PFSK-1 (cell line): ENCODE measurements around the gene PHF19.

Source experiments
- POLR2AphosphoS5 ChIP-seq: IDR thresholded peaks from 2 replicates; pipeline ENCODE4 v1.6.1; 2012; ENCODE audit warnings: low read depth, mild to moderate bottlenecking, control low read depth, low read length, moderate library complexity
- REST ChIP-seq, 2 experiments: IDR thresholded peaks; 2 replicates each; pipeline versions ENCODE4 v1.6.1 to v1.8.0; 2011 to 2012; ENCODE audit warnings: low read depth in 2 of 2, low read length in 2 of 2, control low read depth in 1 of 2, inconsistent platforms in 1 of 2, mild to moderate bottlenecking in 1 of 2, moderate library complexity in 1 of 2; ENCODE audit not compliant: insufficient read depth in 1 of 2
- SIN3A ChIP-seq: IDR thresholded peaks from 2 replicates; pipeline ENCODE4 v1.6.1; 2012; ENCODE audit warnings: mild to moderate bottlenecking, low read length, moderate library complexity, borderline replicate concordance; ENCODE audit not compliant: insufficient read depth
- TAF1 ChIP-seq: IDR thresholded peaks from 2 replicates; pipeline ENCODE4 v1.6.1; 2012; ENCODE audit warnings: low read length, control low read depth, borderline replicate concordance; ENCODE audit not compliant: insufficient read depth

DNA sequence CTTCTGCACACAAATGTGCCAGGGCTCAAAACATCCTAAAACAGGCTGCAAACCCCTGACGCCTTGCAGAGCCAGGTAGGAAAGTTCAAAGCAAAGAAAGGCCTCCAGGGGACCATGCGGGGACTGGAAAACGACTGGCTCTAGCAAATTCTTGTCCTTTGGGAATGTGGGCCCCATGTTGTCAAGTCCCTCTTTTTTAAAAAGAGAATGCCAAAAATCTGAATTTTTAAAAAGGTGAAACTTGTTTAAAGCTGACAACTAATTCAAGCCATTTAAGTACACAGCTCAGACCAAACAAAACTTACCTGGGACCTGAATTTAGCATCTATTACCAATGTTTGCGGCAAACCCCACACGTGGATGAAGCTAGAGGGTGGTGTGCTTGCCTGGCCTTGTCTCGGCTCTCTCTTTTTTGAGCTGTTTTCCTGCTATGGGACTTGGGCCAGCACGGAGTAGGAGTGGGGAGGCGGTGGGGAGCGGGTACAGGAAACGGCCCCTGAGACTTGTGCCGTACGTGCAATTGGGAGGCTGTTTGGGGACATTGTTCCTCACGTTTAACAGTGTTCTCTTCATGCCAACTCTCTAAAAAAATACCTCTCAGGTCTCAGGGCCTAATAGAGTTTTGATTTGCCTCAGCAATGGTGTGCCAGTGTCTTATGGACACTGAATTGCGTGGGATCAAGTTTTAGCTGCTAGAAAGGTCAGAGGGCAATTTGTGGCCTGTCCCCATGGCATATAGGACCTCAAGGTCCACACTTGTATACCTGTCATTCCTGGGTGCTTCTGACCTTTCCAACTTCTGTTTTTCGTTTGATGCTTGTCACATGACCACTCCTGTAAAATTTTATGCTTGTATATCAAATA, 15.1 kb upstream of the PHF19 start:
- TF ChIP-seq REST (IDR thresholded peaks at IDR 0.05; ENCODE audit: insufficient read depth in 1 of 2, low read depth in 2 of 2, low read length in 2 of 2) (no peak), POLR2AphosphoS5 (no peak), TAF1 (no peak), SIN3A (no peak)
